Measurements from ENCODE around the gene INSIG1.

INSIG1 gene

DNA sequence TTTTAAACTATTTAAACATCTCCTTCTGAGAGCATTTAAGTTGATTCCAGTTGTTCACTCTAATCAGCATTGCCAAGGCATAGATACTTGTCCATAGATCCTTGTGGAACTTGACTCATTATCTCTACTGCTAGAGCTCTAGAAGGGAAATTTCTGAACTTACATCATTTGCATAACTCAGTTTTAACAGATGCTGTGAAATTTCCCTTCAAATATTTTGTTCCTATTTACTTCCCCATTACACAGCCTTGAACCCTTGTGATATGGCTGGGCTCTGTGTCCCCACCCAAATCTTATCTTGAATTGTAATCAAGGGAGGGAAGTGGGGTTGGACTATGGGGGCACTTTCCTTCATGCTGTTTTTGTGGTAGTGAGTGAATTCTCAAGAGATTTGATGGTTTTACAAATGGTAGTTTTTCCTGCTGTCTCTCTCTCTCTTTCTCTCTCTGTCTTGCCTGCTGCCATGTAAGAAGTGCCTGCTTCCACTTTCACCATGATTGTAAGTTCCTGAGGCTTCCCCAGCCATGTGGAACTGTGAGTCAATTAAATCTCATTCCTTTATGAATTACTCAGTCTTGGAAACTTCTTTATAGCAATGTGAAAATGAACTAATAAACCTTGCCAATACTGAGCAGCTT lies 25.4 kb downstream of the INSIG1 start:
- Histone ChIP-seq H3K4me1 (ENCODE audit: low read depth, poor library complexity, severe bottlenecking) (no peaks in the 10 kb centered on the region), H3K9ac (no peak overlapping the region), H4K20me1 (ENCODE audit: insufficient read depth) (no peaks in the 10 kb centered on the region), H2AFZ (ENCODE audit: low read depth) (no peak overlapping the region), H3K4me2 (no peak overlapping the region), H3K27me3 (ENCODE audit: insufficient read depth, low read depth) (no peaks in the 10 kb centered on the region), H3K36me3 (ENCODE audit: insufficient read depth) (no peaks in the 10 kb centered on the region), H3K4me3 (IDR thresholded peaks at IDR 0.05; ENCODE audit: insufficient read depth, low read depth, low read length) (no peak overlapping the region), H3K79me2 (ENCODE audit: insufficient read depth, low read depth) (no peaks in the 10 kb centered on the region), H3K27ac (no peak overlapping the region)
- TF ChIP-seq, protein P1, sequence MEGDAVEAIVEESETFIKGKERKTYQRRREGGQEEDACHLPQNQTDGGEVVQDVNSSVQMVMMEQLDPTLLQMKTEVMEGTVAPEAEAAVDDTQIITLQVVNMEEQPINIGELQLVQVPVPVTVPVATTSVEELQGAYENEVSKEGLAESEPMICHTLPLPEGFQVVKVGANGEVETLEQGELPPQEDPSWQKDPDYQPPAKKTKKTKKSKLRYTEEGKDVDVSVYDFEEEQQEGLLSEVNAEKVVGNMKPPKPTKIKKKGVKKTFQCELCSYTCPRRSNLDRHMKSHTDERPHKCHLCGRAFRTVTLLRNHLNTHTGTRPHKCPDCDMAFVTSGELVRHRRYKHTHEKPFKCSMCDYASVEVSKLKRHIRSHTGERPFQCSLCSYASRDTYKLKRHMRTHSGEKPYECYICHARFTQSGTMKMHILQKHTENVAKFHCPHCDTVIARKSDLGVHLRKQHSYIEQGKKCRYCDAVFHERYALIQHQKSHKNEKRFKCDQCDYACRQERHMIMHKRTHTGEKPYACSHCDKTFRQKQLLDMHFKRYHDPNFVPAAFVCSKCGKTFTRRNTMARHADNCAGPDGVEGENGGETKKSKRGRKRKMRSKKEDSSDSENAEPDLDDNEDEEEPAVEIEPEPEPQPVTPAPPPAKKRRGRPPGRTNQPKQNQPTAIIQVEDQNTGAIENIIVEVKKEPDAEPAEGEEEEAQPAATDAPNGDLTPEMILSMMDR (conservative IDR thresholded peaks at IDR 0.05; ENCODE audit: low read depth, low read length): no peak

DNA sequence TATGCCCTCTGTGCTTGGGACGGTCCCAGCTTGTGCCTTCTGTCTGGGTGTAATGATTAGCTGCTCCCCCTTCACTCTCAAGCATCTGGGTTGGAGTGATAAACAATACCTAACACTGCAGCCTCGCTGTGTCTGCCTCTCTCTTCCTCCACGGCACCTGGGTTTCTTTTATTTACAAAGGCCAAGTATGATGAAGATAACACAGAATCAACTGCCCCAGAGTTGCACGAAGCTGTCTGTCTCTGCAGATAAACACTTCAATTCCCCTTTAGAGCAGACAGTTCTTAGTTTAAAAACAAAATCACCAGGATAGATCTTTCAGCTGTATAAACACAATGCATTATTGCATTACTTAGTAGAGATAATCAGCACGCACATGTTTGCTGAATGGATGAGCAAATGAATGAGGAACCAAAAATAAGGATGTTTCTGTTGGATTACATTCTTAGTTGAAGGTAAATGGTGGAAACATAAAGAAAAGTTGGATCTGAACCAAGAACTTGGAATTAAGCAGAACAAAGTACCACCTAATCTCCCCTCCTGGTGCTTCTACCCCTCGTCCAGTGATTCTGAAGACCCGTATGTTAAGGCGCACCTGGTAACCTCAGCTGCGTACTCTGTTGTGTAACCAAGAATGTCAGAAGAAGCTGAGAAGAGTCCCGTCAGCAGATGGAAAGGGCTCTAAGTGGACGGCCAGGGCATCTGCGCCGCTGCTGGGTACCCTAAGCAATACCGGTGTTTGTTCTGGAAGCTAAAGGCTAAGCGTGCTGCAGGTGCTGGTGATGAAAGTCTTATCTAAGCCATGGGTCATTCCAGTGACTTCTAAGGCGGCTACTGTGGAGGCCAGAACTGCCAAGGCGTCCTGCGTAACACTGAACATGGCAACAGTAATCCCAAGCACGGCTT lies 26.6 kb downstream of the INSIG1 start:
- Histone ChIP-seq H4K20me1 (ENCODE audit: insufficient read depth) (no peaks in the 10 kb centered on the region), H3K27me3 (ENCODE audit: insufficient read depth, low read depth) (no peaks in the 10 kb centered on the region), H3K27ac (no peak overlapping the region), H3K9ac (no peak overlapping the region), H3K4me3 (IDR thresholded peaks at IDR 0.05; ENCODE audit: insufficient read depth, low read depth, low read length) (no peak overlapping the region), H2AFZ (ENCODE audit: low read depth) (no peak overlapping the region), H3K36me3 (ENCODE audit: insufficient read depth) (no peaks in the 10 kb centered on the region), H3K79me2 (ENCODE audit: insufficient read depth, low read depth) (no peaks in the 10 kb centered on the region), H3K4me1 (ENCODE audit: low read depth, poor library complexity, severe bottlenecking) (no peaks in the 10 kb centered on the region), H3K4me2 (no peak overlapping the region)
- TF ChIP-seq, protein P1 (conservative IDR thresholded peaks at IDR 0.05; ENCODE audit: low read depth, low read length): no peak

DNA sequence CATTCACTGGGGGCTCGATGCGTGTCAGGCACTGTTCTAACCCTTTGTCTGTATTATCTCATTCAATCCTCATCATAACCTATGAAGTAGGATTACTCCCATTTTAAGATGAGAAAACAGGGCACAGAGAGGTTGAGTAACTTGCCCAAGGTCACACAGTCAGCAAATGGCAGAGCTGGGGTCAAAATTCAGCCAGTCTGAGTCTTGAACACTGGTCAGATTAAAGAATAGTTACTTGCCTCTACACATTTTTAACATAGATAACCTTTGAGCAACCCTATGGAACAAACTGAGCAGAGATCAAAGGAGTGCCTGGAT lies 27.2 kb downstream of the INSIG1 start:
- no peaks in the 10 kb centered on the region for H3K79me2 ChIP-seq (ENCODE audit: insufficient read depth, low read depth)
- H4K20me1 ChIP-seq (ENCODE audit: insufficient read depth): no peaks in the 10 kb centered on the region
- H3K27ac ChIP-seq: no peak overlapping the region
- TF ChIP-seq, protein P1 (conservative IDR thresholded peaks at IDR 0.05; ENCODE audit: low read depth, low read length): no peak
- H3K4me2 ChIP-seq: no peak overlapping the region
- H3K27me3 ChIP-seq (ENCODE audit: insufficient read depth, low read depth): no peaks in the 10 kb centered on the region
- H3K36me3 ChIP-seq (ENCODE audit: insufficient read depth): no peaks in the 10 kb centered on the region
- H3K9ac ChIP-seq: no peak overlapping the region
- no peaks in the 10 kb centered on the region for H3K4me1 ChIP-seq (ENCODE audit: low read depth, poor library complexity, severe bottlenecking)
- H3K4me3 ChIP-seq (IDR thresholded peaks at IDR 0.05; ENCODE audit: insufficient read depth, low read depth, low read length): no peak overlapping the region
- H2AFZ ChIP-seq (ENCODE audit: low read depth): no peak overlapping the region

DNA sequence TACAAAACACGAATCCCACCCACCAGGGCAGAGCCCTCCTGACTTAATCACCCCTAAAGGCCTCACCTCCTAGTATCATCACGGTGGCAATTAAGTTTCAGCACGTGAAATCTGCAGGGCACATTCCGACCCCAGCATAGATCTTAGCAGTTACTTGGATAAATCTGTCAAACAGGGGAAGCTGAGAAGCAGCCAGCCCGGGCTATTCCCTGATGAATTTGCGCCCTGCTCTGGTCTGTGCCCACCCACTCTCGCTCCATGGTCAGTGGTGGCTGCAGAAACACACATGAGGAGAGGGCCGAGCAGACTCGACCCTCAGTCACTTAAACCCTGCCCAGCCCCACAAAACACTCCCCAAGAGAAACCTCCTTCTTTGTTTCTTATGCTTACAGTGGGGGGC lies 28.7 kb downstream of the INSIG1 start:
- no peaks in the 10 kb centered on the region for H3K27me3 ChIP-seq (ENCODE audit: insufficient read depth, low read depth)
- no peak overlapping the region for H3K27ac ChIP-seq
- H3K4me3 ChIP-seq (IDR thresholded peaks at IDR 0.05; ENCODE audit: insufficient read depth, low read depth, low read length): no peak overlapping the region
- H3K4me2 ChIP-seq: no peak overlapping the region
- H4K20me1 ChIP-seq (ENCODE audit: insufficient read depth): no peaks in the 10 kb centered on the region
- no peak overlapping the region for H2AFZ ChIP-seq (ENCODE audit: low read depth)
- no peaks in the 10 kb centered on the region for H3K79me2 ChIP-seq (ENCODE audit: insufficient read depth, low read depth)
- H3K4me1 ChIP-seq (ENCODE audit: low read depth, poor library complexity, severe bottlenecking): no peaks in the 10 kb centered on the region
- TF ChIP-seq, protein P1 (conservative IDR thresholded peaks at IDR 0.05; ENCODE audit: low read depth, low read length): no peak
- no peaks in the 10 kb centered on the region for H3K36me3 ChIP-seq (ENCODE audit: insufficient read depth)
- H3K9ac ChIP-seq: no peak overlapping the region
